Endometrial microvascular endothelial cells (primary cell): ENCODE data around the gene CCNK. TPM values are rescaled to one million over a fixed set of nuclear protein-coding genes. Genes with fewer than 3 reads are reported as not detected.

Experiments used
- in situ Hi-C: cut with HindIII; loops from 2 replicates; pipeline ENCODE4 v1.10.0; 2017; ENCODE audit warnings: low sequenced_read_pairs, low pct_unique_long_range_greater_than_20kb; ENCODE audit errors: inconsistent ontology term
- total RNA-seq: library from RNA; depleted of rRNA; stranded (reverse); fragments of >200 nt; gene quantifications from one replicate; pipeline ENCODE4 v1.2.3, GENCODE V29; 2015; ENCODE audit errors: inconsistent ontology term

Gene CCNK
- total RNA-seq = 22.4 TPM

DNA sequence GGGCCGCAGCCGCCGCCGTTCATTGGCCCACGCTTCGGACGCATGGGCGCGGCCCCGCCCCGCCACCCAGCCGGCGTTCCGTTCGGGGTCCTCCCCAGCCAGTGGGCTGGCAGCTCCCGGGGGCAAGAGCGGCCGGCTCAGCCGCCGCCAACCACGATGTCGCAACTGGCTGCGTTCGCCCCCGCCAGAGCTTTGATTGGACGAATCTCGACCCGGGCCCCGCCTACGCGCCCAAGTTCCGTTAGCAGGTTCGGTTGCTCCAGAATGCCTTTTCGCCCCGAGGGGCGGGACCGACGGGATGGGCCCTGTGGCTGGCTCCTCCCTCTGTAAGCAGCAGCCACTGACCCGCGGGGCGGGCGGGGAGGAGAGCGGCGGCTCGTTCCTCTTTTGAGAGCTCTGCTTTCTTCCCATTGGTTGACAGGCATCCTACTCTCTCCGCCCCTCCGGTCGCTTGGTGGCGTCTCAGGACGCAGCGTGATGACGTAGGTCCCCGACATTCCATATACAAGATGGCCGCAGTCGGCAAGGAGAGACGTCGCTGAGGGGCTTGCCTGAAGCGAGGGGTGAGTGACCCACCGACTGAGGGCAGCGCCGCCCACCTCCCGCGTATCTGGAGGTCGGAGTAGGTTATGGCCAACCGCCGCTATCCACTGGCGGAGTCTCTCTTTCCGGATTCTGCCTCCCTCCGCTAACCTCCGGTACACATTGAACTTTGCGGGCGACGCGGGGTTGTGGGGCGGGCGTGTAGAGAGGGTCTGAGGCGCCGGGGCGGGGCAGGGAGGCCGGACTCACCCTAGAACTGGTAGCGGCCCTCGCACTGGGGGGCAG, at the start of gene CCNK:
Gene CCNK, plus strand, starts transcription at position 493 of the 828 bp plus-strand sequence. CDS start 11,269 bp downstream, outside the sequence.
- in situ Hi-C loops = no loop called here

DNA sequence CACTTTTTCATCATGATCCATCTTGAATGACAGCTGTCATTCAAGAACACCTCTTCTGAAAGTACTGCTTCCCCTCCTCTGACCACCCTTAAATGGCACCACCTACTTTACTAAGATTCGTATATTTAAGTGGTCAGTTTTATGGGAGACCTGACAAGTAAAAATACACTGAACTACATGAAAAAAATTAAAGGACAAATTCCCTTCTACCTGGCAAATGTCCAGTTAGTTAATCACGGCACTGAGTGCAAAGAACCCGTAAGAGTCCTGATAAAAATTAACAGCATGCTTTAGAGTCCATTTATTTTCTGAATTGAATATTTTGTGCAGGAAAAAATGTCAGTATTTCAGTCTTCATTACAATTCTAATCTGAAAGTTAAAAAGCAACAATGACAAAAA, 49.2 kb upstream of the CCNK start:
- in situ Hi-C loops = no loop called here

DNA sequence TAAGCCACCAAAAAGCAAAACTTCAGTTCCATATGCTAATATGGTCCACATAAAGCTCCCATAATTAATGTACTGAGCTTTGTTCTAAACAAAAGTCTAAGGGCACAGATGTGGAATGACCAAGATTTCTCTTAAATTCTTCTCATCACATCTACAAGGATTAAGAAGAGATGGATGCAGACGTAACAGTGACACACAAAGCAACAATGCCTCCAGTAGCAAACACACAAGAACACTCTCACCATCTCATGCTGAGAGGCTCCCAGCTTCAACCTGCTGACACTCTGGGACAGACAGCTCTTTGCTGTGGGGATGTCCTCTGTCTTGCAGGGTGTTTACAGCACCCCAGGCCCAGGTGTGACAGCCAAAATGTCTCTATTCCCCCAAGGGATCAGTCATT, 48.7 kb upstream of the CCNK start:
- in situ Hi-C loops = no loop called here

DNA sequence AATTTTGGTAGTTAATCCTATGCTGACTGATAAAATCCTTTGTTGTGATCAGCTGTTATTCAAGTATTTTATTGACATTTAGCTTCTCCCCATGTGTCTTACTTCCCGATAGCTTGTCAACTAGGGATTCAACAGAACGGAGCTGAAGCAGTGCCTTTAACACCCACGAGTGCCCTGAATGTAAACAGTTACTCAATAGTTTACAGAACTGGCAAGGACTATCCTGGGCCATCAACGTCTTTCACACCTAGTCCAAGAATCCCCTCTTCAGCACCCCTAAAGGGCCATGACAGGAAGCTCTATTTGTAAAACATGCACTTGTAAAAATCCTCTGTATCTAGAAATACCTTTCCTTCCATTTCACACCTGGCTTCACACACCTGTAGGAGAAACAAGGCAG, 45.9 kb upstream of the CCNK start:
- in situ Hi-C loops = no loop called here

DNA sequence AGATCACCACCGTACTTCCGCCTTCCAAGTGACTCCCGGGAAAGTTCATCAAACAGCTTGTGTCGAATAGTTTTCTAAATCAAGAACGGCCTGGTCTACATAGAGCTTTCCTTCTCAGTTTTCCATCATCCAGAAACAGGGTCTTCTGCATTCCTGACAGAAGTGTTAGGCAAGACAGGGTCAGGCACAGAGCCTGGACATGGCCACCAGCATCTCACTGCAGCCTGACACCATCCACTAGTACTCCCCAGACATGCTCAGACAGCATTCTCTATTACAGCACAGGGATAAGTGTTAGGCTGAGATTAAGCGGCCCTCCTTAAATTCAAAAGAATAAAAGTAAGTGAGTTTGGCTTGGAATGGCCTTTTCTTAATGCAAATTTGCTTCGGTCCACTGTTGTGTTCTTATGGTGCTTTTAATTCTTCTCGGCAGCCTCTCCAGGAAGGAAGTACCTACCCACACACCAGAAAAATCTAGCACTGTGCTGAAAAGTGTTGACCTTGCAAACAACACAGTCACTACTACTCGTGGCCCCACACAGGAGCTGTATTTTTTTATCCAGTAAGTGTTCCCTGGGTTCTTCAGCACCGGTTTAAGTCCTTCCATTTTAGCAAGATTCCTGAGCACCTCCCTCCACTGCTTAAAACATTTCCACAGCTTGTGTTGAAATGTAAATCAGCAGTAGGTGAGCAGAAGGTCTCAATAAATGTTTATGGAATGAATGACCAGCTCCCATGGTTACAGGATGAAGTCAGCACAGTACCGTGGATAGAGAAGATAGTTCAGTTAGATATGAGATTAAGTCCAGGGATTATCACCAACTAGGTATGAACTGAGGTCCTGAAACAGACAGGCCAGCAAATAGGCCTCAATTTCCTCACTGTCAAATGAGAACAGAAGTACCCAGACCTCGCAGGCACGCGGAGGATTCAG, 44.7 kb upstream of the CCNK start:
- in situ Hi-C loops = no loop called here

DNA sequence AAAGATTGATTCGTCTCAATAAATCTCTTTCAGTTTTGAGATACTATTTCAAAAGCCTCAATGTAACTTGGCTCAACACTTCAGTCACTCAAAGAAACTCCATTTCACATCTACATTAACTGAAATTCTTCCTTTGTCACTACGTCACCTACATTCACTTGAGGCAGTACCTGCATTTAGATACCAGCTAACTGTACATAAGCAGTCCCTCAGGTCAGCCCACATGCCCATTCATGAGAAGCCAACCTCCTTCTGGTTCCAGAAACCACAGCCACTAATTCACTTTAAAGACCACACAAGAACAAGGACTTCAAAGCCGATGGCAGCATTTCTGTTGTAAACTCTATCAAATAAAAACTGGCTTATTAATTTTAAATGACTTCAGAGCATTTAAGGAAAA, 43.5 kb upstream of the CCNK start:
- in situ Hi-C loops = no loop called here

DNA sequence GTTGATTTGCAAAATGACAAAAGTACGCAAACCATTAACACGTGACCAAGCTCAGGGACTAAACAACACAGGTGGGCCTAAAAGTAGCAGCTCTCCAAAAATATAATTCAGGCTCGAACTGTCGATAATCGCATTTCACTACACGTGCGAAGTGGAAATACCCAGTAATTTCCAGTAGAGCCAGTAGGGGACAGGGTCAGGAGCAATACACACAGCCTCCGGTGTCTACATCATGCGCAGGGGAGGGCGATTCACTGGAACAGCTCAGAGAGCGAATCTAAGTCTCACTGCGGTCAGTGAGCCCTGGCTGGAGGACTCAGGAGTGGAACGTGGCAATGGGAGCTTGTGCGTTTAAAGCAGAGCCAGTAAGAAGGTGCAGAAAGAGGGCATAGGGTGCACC, 40.9 kb upstream of the CCNK start:
- in situ Hi-C loops = no loop called here

DNA sequence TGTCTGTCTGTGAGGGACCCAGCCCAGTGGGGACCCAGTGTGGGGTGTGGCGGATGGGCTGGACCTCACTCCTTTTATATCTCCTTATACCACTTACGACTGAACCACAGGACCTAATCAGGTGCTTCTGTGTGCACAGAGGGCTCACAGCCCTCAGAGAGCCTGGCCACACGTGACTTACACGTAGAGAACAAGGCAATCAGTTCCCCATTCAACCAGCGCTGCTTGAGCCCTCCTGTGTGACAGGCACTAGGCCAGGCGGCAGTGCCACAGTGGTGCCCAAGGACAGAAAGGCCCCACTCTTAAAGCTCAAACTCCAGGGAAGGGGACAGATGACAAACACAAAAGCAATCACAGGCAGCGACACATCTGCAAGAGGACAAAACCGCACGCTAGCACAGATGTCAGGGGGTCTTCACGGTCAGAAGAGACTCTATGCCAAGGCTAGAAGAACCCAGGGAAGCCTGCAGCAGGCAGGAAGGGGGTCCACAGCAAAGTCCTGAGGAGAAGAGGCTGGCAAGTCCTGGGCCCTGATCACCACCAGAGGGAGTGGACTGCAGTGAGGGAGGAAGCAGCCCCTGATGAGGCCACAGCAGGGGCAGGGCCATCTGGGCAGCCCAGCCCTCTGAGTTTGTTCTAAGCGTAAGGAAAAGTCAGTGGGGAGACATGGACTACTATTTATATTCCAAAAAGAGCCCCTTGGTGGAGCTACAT, 39.9 kb upstream of the CCNK start:
- in situ Hi-C loops = no loop called here

DNA sequence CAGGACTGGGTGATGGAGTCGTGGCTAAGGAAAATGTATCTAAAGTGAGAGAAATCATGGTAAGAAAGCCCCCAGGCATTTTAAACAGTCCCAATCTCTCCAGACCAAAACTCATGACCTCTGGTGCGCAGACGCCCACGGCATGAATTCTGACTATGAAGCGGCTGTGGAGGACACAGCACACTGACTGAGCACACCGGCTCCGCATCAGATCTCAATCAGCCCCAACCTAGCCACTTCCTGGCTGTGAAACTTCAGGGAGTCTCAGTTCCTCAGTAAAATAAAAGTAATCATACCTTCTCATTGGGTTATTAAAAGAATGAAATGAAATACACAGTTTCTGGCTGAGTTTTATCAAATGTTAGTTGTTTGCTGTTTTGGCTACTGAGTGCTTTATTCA, 39.3 kb upstream of the CCNK start:
- in situ Hi-C loops = no loop called here

DNA sequence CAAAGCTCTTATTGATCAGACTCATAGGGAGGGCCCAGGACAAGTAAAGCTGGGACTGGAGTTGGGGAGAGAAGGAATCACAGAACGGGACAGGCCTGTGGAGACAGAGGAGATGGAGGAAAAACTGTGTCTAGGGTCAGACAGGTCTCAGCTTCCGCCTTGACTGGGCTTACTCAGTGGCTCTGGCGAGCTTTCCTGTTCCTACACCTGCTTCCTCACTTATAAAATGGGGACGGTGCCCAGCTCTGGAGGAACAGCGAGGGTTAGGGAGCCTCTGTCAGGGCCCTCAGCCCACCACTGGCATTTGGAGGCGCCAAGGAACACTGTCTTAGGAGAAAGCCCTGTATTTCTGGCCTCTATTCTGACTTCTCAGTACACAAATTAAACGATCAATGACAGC, 35.3 kb upstream of the CCNK start:
- in situ Hi-C loops = no loop called here

DNA sequence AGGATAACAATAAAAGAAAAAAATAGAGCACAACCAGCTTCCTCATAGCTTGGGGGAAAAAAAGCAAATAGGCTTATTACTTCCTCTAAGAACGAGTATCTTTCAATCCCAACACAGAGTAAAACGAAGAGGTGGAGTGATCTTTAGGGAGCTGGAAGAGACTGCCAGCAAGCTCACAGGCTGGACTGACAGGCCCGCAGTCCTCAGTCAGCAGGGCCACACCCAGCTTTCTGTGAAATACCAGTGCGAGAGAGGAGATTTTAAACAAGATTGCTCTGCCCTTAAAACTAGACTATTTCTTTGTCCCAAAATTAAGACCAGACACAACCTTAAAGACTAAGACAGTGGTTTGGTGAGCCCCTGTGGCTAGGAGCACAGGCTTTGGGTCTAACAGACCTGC, 33.5 kb upstream of the CCNK start:
- in situ Hi-C loops = no loop called here

DNA sequence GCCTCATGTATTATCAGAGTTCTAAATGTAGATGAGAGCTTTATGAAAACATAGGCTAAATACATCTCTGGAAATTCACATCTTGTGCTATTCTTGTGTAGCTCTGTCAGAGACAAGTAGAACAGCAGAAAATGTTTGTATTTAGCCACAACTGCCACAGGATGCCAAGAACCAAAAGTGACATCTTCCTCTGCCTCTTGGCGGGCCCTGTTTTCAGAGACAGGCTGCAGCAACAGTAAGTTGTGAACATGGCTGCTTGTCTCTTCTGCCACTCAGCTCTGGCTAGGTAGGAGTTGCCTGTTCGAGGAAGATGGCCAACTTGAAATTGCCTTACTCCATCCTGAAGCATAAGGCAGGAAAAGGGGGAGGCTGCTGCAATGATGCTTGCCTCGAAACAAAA, 30.9 kb upstream of the CCNK start:
- in situ Hi-C loops = no loop called here

DNA sequence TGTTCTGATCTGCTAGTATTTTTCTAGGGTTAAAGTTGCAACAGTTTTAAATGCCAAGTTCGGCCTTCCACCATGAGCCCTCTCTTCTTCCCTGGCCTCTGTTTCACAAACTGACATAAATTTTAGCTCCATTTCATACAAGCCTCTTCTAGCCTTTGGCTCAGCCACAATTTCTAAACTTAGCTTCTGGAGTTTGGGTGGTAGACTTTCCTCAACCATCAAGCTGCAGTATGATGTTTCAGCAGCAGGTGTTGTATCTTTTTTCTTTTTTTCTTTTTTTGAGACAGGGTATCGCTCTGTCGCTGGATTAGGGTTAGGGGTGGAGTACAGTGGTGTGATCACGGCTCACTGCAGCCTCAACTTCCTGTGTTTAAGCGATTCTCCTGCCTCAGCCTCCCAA, 30.0 kb upstream of the CCNK start:
- in situ Hi-C loops = no loop called here

DNA sequence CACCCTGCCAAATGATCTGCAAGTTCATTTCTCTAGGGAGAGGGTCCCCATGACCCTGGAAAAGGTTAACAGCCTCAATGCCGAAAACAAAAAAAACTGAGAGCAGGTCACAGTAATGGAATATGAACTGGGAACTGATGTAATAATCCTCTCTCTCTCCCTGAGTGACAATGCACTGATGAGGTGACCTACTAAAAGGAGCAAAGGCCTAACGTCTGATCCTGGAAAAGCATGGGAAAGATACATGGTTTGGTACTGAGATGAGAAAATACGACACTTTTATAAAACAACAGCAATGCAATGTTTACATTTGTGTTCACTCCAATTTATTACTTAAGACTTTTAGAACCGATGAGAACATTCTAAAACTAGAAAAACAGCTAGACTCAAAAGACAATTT, 28.2 kb upstream of the CCNK start:
- in situ Hi-C loops = no loop called here

DNA sequence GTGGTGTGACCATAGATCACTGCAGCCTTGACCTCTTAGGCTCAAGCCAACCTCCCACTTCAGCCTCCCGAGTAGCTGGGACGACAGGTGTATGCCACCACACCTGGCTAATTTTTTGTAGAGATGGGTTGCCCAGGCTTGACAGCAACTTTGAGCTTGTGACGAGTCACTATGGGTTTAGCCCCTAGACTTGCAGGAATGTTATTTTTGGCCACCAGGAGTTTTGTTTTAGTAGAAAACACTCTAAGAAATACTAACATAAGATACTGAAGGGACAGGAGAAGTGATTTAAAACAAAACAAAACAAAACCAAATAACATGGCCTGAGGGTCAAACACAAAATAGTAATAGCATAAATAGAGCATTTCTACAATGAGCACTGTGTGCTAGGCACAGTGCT, 27.0 kb upstream of the CCNK start:
- in situ Hi-C loops = no loop called here

DNA sequence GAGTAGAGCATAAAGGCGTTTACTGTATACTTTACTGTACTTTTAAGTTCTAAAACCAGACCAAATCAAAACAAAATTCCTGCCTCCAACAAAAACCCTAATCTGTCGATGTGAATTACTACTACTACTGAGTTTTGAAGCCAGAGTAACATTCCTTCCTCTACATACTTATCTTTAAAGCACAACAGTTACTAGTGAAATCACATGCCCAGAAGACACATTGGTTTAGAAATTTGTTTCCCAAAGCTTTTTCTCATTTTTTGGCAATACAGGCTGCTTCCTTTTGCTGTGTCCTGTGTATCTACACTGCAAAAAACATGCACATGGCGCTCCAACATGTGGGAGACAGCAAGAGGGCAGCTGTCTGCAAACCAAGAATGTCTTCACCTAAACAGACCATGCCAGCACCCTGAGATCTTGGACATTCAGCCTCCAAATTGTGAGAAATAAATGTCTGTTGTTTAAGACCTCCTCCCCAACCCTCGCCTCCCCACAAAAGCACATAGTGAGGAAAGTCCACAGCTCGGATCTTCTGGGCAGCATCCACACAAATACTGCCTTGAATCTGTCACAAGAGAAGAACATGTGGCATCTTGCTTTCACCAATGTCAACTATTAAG, 21.6 kb upstream of the CCNK start:
- in situ Hi-C loops = no loop called here

DNA sequence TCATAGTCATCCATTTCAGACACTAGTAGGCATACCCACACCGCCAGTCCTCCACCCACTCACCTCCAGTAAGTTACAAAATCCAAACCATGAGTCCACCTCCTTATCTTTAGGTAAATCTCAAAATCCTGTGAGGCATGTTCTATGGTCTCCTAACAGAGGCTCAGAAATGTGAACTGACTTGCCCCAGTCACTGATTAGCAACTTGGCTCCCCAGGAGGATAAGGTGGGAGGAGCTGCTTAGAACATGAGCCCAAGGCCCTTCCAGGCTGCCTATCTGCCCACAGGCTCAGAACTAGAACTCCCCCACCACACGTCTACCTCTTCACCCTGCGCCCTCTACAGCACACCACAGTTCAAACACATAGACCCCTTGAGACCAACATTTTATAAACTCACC, 20.4 kb upstream of the CCNK start:
- in situ Hi-C loops = no loop called here

DNA sequence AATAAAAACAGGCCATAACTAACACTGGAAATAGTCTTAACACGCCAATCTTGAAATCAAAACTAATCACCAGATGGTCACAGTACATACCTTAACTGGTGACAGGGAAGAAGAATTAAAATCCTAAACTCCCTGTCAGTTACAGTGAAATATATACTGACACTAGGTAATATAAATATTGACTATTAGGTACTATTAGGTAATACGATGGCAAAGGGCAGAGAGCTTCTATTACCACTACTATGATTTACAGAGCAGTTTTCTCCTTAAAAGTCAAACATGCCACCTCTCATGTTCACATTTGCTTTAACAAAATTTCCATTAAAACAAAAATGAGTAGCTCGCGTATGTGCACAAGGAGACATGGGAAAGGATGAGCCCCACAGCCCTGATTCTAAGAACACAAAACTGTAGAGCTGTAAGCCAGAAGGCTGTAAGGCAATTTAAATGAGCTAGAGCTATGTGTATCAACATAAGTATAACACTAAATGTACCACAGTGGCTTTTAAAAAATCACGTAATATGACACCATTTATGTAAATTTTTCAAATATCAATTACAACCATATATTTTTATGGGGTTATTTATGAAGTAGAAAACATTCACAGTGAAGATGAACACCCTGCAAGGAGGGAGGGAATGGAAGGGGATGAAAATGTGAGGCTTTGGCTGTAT, 19.7 kb upstream of the CCNK start:
- in situ Hi-C loops = no loop called here

DNA sequence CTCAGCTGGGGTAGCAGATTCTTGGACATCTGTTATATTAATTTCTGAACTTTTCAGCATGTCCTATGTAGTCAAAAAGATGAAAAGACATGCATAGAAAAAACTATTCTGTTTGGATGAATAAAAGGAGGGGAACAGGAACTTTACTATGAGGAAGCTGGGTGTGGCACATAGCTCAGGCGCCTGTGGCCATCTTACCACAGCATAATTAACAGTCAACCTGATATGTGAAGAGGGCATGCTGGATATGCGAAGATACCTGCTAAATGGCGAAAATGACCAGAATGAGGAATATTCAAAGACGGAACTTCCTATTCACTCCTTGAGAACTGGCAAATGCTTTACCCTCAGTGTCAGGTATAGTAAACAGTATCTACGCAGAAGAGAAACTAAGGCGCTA, 19.0 kb upstream of the CCNK start:
- in situ Hi-C loops = no loop called here
